Liver (tissue), 9 donors: ENCODE results near the gene ZFP36L1. TPM values are rescaled to one million over a fixed set of nuclear protein-coding genes. Genes with fewer than 3 reads are reported as not detected.

ENCODE experiments used
- DNase-seq: peaks from one replicate; pipeline ENCODE4 v3.0.0-alpha.2; 2017; ENCODE audit warnings: low spot score
- H3K27ac ChIP-seq, 2 donors: one replicate each; pipeline ENCODE4 v1.7.0; 2013; ENCODE audit warnings: inconsistent platforms in 2 of 2, low read length in 2 of 2, control low read depth in 1 of 2, low read depth in 1 of 2, mild to moderate bottlenecking in 1 of 2
- H3K27me3 ChIP-seq, 4 donors: one replicate each; pipeline versions ENCODE4 v1.6.1 to v1.7.0; 2013; ENCODE audit warnings: low read length in 3 of 4, inconsistent platforms in 1 of 4, mild to moderate bottlenecking in 1 of 4, moderate library complexity in 1 of 4; ENCODE audit not compliant: control insufficient read depth in 4 of 4, insufficient read depth in 4 of 4
- H3K36me3 ChIP-seq, 4 donors: one replicate each; pipeline versions ENCODE4 v1.6.1 to v1.7.0; 2013; ENCODE audit warnings: low read length in 3 of 4, mild to moderate bottlenecking in 3 of 4, low read depth in 1 of 4, moderate library complexity in 1 of 4; ENCODE audit not compliant: control insufficient read depth in 4 of 4, insufficient read depth in 3 of 4
- H3K4me1 ChIP-seq, 4 donors: one replicate each; pipeline versions ENCODE4 v1.6.1 to v1.7.0; 2013; ENCODE audit warnings: low read length in 3 of 4, mild to moderate bottlenecking in 3 of 4, moderate library complexity in 1 of 4; ENCODE audit not compliant: control insufficient read depth in 4 of 4, insufficient read depth in 4 of 4
- H3K4me3 ChIP-seq, 3 donors: one replicate each; pipeline versions ENCODE4 v1.6.1 to v1.7.0; 2013; ENCODE audit warnings: low read length in 3 of 3, control low read depth in 1 of 3, low read depth in 1 of 3, mild to moderate bottlenecking in 1 of 3
- H3K9ac ChIP-seq, 2 donors: one replicate each; pipeline ENCODE4 v1.7.0; 2013; ENCODE audit warnings: low read length in 2 of 2, mild to moderate bottlenecking in 2 of 2, moderate library complexity in 2 of 2, control low read depth in 1 of 2, low read depth in 1 of 2
- H3K9me3 ChIP-seq, 4 donors: one replicate each; pipeline versions ENCODE4 v1.6.1 to v1.7.0; 2013; ENCODE audit warnings: low read length in 3 of 4; ENCODE audit not compliant: control insufficient read depth in 4 of 4
- FOXA1 ChIP-seq: IDR thresholded peaks from 2 replicates; pipeline ENCODE4 v1.6.1; 2016; ENCODE audit warnings: antibody characterized with exemption
- FOXA2 ChIP-seq: IDR thresholded peaks from 2 replicates; pipeline ENCODE4 v1.6.1; 2016; ENCODE audit warnings: antibody characterized with exemption
- HNF4A ChIP-seq, 2 donors: conservative IDR thresholded peaks; 2 replicates each; pipeline ENCODE4 v1.6.1; 2016; ENCODE audit warnings: antibody characterized with exemption in 2 of 2, mild to moderate bottlenecking in 2 of 2
- HNF4G ChIP-seq: IDR thresholded peaks from 2 replicates; pipeline ENCODE4 v1.6.1; 2016; ENCODE audit warnings: antibody characterized with exemption
- JUND ChIP-seq, 2 donors: IDR thresholded peaks; 2 replicates each; pipeline ENCODE4 v1.6.1; 2016; ENCODE audit warnings: antibody characterized with exemption in 2 of 2
- NR2F2 ChIP-seq: IDR thresholded peaks from 2 replicates; pipeline ENCODE4 v1.6.1; 2016; ENCODE audit warnings: antibody characterized with exemption
- RAD21 ChIP-seq, 2 donors: IDR thresholded peaks; 2 replicates each; pipeline ENCODE4 v1.6.1; 2016; ENCODE audit warnings: antibody characterized with exemption in 2 of 2, mild to moderate bottlenecking in 2 of 2
- RXRA ChIP-seq, 2 donors: IDR thresholded peaks; 2 replicates each; pipeline ENCODE4 v1.6.1; 2017 to 2018; ENCODE audit warnings: antibody characterized with exemption in 2 of 2, mild to moderate bottlenecking in 1 of 2
- SP1 ChIP-seq: IDR thresholded peaks from 2 replicates; pipeline ENCODE4 v1.6.1; 2018; ENCODE audit warnings: antibody characterized with exemption, mild to moderate bottlenecking
- TAF1 ChIP-seq: conservative IDR thresholded peaks from 2 replicates; pipeline ENCODE4 v1.6.1; 2016; ENCODE audit warnings: antibody characterized with exemption, mild to moderate bottlenecking
- YY1 ChIP-seq: IDR thresholded peaks from 2 replicates; pipeline ENCODE4 v1.6.1; 2016; ENCODE audit warnings: antibody characterized with exemption, mild to moderate bottlenecking
- WGBS: extraction: QIAGEN DNeasy Blood & Tissue Kit; methylation state at CpG from one replicate; pipeline ENCODE4 v1.1.7; 2013; 5-methylcytosine and 5-hydroxymethylcytosine counted together
- polyA plus RNA-seq, 2 donors: library from polyadenylated mRNA; stranded (reverse) in 1 of 2; unstranded in 1 of 2; fragments of 200-250 nt in 1 of 2; fragments of >200 nt in 1 of 2; fragmentation: Nextera tagmentation in 1 of 2; extraction: Ambion mirVana in 1 of 2; gene quantifications; one replicate each; pipeline versions ENCODE4 v1.2.1 to v1.2.3, GENCODE V29; 2013 to 2015
- total RNA-seq, 2 donors: library from RNA; depleted of rRNA; stranded (reverse); fragments of >200 nt; gene quantifications; one replicate each; pipeline ENCODE4 v1.2.3, GENCODE V29; 2014
- TF ChIP-seq, protein P1 (sequence below): IDR thresholded peaks from 2 replicates; pipeline ENCODE4 v1.6.1; 2016; ENCODE audit warnings: antibody characterized with exemption
- TF ChIP-seq, protein P2 (sequence below): IDR thresholded peaks from 2 replicates; pipeline ENCODE4 v1.6.1; 2016; ENCODE audit warnings: antibody characterized with exemption, mild to moderate bottlenecking
- TF ChIP-seq, protein P3 (sequence below): fragments of 150-350 bp; IDR thresholded peaks from 2 replicates; pipeline ENCODE4 v1.5.1; 2017; ENCODE audit warnings: improper control_type of control experiment, low read depth, low read length; ENCODE audit not compliant: missing input control
- TF ChIP-seq, protein P4 (sequence below): IDR thresholded peaks from 2 replicates; pipeline ENCODE4 v1.6.1; 2016; ENCODE audit warnings: antibody characterized with exemption
- TF ChIP-seq, protein P5 (sequence below): IDR thresholded peaks from 2 replicates; pipeline ENCODE4 v1.6.1; 2016; ENCODE audit warnings: antibody characterized with exemption
- donor health status: healthy.
- donor health status: healthy.
- donor health status: healthy.
- donor health status: healthy.
- donor health status: healthy.

The ZFP36L1 gene
- total and polyA plus RNA-seq, 4 donors, result 25.0 to 170 (median 69.5) TPM

DNA sequence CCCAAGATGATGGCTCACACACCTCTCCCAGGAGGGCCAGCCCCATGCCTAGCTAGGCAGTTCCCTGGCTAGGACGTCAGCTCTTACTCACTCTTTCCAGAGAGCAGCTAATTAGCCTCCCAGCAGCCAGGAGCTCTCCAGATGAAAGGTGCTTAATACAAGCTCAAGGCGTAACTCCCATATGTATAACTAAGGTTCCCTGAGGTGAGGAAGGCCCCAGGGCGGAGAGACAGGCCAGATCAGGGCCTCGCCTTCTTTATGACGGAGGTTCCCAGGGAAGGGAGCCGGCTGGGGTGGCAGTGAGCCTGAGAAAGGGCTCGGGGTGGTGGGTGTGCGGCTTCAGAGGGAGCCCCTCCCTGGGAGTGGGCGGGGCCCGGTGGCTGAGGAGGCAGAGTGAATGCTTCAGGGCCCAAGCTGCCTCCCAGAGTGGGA lies 26.4 kb upstream of the ZFP36L1 start:
- WGBS, result 50% methylated on average over 10 of the region's 10 CpGs

DNA sequence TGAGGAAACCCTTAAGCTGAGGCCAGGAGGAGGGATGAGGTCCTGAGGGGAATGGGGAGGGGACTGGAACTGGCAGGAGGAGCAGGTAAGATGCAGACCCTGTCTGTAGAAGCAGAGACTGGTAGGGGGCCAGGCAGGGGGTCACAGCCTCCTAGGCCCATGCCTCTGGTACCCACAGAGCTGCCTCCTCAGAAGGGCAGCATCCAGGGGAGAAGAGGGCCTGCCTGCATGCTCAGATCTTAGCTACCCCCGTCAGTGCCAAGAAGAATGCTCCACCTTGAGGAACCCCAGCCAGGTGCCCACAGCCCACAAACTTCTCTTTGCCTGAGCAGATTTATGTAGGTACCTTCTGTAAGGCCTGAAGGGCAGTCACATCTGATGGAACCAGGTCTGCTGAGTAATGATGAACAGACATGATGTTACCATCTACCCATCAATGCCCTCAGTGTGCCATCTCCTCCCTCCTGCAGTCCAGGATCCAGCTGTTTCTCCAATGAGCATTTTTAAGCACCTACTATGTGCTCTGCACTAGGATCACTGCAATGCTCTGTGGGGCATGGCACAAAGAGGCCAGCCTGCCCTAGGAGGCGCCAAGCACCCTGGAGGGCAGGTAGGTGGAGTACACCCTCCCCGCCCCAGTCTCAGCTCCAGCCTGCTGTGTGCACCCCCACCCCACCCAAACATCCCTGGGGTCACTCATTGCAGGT lies 24.8 kb upstream of the ZFP36L1 start:
- WGBS, result 95% methylated on average over 3 of the region's 3 CpGs
- Histone ChIP-seq H3K27me3 (no peaks in the 10 kb centered on the region), H3K27ac (peak overlapping the region; percentile 96 to 98), H3K4me1 (peaks cover 26 to 82% (median 64%) of the 10 kb centered on the region in 4 donors), H3K9me3 (no peaks in the 10 kb centered on the region), H3K9ac (peak overlapping the region; percentile 53 to 93), H3K4me3 (no peak overlapping the region), H3K36me3 (no peaks in the 10 kb centered on the region)
- DNase-seq, result no peak
- no peak for TF ChIP-seq RXRA (IDR thresholded peaks at IDR 0.05)
- TF ChIP-seq FOXA1, result no peak
- TF ChIP-seq FOXA2, result no peak
- TF ChIP-seq, protein P1, sequence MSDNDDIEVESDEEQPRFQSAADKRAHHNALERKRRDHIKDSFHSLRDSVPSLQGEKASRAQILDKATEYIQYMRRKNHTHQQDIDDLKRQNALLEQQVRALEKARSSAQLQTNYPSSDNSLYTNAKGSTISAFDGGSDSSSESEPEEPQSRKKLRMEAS, result no peak
- no peak for TF ChIP-seq JUND (IDR thresholded peaks at IDR 0.05)
- no peak for TF ChIP-seq SP1

More for the DNA sequence above, 26.4 kb upstream of the ZFP36L1 start:
- no peaks in the 10 kb centered on the region for H3K27me3 ChIP-seq
- H3K9ac ChIP-seq, result no peak overlapping the region
- no peaks in the 10 kb centered on the region for H3K36me3 ChIP-seq
- peak overlapping the region; percentile 86 to 90 for H3K27ac ChIP-seq
- peaks cover 23 to 82% (median 64%) of the 10 kb centered on the region in 4 donors for H3K4me1 ChIP-seq
- no peak for TF ChIP-seq YY1
- TF ChIP-seq, protein P2, sequence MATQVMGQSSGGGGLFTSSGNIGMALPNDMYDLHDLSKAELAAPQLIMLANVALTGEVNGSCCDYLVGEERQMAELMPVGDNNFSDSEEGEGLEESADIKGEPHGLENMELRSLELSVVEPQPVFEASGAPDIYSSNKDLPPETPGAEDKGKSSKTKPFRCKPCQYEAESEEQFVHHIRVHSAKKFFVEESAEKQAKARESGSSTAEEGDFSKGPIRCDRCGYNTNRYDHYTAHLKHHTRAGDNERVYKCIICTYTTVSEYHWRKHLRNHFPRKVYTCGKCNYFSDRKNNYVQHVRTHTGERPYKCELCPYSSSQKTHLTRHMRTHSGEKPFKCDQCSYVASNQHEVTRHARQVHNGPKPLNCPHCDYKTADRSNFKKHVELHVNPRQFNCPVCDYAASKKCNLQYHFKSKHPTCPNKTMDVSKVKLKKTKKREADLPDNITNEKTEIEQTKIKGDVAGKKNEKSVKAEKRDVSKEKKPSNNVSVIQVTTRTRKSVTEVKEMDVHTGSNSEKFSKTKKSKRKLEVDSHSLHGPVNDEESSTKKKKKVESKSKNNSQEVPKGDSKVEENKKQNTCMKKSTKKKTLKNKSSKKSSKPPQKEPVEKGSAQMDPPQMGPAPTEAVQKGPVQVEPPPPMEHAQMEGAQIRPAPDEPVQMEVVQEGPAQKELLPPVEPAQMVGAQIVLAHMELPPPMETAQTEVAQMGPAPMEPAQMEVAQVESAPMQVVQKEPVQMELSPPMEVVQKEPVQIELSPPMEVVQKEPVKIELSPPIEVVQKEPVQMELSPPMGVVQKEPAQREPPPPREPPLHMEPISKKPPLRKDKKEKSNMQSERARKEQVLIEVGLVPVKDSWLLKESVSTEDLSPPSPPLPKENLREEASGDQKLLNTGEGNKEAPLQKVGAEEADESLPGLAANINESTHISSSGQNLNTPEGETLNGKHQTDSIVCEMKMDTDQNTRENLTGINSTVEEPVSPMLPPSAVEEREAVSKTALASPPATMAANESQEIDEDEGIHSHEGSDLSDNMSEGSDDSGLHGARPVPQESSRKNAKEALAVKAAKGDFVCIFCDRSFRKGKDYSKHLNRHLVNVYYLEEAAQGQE, result peak; percentile 73
- TF ChIP-seq JUND (IDR thresholded peaks at IDR 0.05), result peak in 1 of 2 donors; percentile 40
- TF ChIP-seq, protein P3, sequence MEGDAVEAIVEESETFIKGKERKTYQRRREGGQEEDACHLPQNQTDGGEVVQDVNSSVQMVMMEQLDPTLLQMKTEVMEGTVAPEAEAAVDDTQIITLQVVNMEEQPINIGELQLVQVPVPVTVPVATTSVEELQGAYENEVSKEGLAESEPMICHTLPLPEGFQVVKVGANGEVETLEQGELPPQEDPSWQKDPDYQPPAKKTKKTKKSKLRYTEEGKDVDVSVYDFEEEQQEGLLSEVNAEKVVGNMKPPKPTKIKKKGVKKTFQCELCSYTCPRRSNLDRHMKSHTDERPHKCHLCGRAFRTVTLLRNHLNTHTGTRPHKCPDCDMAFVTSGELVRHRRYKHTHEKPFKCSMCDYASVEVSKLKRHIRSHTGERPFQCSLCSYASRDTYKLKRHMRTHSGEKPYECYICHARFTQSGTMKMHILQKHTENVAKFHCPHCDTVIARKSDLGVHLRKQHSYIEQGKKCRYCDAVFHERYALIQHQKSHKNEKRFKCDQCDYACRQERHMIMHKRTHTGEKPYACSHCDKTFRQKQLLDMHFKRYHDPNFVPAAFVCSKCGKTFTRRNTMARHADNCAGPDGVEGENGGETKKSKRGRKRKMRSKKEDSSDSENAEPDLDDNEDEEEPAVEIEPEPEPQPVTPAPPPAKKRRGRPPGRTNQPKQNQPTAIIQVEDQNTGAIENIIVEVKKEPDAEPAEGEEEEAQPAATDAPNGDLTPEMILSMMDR, result no peak
- H3K4me3 ChIP-seq, result no peak overlapping the region
- H3K9me3 ChIP-seq, result no peaks in the 10 kb centered on the region
- no peak for DNase-seq

DNA sequence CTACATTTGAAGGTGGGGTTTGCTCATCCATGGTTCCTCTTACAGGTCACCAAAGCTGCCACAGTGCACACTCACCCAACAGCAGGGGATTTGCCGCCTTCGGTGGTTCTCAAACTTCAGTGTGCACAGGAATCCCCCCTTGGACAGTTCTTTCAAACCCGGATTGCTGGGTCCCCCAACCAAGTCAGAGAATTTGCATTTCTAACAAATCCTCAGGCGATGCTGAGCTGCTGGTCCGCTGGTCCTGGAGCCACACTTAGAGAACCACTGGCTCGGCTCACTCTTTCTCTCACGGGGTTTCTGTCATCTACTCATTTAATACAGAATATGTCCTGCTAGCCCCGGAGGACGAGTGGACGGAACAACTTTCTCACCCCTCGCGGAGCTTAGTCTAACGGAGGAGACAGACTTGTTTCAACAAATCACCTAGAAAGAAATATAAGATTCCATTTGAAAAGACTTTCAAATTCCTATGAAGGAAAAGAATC lies 24.1 kb upstream of the ZFP36L1 start:
- Histone ChIP-seq H3K4me3 (peak overlapping the region; percentile 24 to 67 (median 55)), H3K4me1 (peaks cover 24 to 75% (median 57%) of the 10 kb centered on the region in 4 donors), H3K36me3 (no peaks in the 10 kb centered on the region), H3K27ac (peak overlapping the region; percentile 96 to 98), H3K9ac (peak overlapping the region; percentile 75 to 93), H3K9me3 (no peaks in the 10 kb centered on the region), H3K27me3 (no peaks in the 10 kb centered on the region)
- no peak for DNase-seq
- 28% methylated on average over 13 of the region's 13 CpGs for WGBS
- TF ChIP-seq, protein P4, sequence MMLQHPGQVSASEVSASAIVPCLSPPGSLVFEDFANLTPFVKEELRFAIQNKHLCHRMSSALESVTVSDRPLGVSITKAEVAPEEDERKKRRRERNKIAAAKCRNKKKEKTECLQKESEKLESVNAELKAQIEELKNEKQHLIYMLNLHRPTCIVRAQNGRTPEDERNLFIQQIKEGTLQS, result no peak
- TF ChIP-seq NR2F2, result no peak
- TF ChIP-seq TAF1, result no peak
- TF ChIP-seq, protein P3, result no peak
- TF ChIP-seq HNF4G, result no peak
- TF ChIP-seq, protein P1, result no peak
- TF ChIP-seq RAD21 (IDR thresholded peaks at IDR 0.05), result no peak
- TF ChIP-seq FOXA1, result no peak
- TF ChIP-seq, protein P5, sequence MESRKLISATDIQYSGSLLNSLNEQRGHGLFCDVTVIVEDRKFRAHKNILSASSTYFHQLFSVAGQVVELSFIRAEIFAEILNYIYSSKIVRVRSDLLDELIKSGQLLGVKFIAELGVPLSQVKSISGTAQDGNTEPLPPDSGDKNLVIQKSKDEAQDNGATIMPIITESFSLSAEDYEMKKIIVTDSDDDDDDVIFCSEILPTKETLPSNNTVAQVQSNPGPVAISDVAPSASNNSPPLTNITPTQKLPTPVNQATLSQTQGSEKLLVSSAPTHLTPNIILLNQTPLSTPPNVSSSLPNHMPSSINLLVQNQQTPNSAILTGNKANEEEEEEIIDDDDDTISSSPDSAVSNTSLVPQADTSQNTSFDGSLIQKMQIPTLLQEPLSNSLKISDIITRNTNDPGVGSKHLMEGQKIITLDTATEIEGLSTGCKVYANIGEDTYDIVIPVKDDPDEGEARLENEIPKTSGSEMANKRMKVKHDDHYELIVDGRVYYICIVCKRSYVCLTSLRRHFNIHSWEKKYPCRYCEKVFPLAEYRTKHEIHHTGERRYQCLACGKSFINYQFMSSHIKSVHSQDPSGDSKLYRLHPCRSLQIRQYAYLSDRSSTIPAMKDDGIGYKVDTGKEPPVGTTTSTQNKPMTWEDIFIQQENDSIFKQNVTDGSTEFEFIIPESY, result no peak
- TF ChIP-seq HNF4A (conservative IDR thresholded peaks at IDR 0.05), result no peak
- no peak for TF ChIP-seq SP1
- TF ChIP-seq FOXA2, result no peak
